Measurements from ENCODE around the gene PDE6B. TPM values are rescaled to one million over a fixed set of nuclear protein-coding genes. Genes with fewer than 3 reads are reported as not detected.
"Not testable (repeated sequence)": the region's sequence is repeated elsewhere in the genome, so short reads cannot be mapped to it uniquely, and the experiment has no call there.

PDE6B gene
- total RNA-seq, 2 experiments from 2014 or later, result 11.4 to 12.4 TPM

DNA sequence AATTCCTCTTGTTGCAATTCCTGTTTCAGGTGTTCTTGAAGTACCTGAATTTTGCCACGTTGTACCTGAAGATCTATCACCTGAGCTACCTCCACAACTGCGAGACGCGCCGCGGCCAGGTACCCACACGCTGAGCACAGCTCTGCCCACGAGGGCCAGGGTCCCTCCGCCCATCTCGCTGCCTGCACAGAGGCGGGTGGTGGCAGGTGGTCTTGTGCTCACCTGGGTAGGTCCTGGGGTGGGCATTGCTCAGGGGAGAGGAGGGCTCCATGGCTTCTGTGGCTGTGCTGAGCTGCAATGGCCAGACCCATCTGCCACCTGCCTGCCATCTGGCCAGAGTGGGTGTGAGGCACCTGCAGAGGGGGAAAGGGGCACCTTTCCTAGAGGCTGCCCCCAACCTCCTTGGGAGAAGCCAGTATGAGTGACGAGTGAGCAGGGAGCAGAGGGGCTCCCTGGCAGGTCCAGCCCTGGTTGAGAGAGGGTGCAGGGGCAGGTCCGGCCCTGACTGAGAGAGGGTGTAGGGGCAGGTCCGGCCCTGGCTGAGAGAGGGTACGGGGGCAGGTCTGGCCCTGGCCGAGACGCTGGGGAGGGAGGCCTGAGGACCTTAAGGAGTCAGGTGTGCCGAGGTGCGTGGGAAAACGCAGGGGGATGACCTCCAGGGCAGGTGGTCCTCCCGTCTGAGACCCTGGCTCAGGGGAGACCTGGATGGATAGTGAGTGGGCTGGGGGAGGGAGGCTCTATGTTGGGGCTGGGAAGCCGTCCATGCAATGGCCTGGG, 10.7 kb downstream of the PDE6B start:
- ATAC-seq (ENCODE audit: poor library complexity) (no peak), DNase-seq (no peak)
- H3K4me1 Mint-ChIP-seq (ENCODE audit: low read depth), result no peaks in the 10 kb centered on the region
- no peak overlapping the region for H3K27ac Mint-ChIP-seq
- TF ChIP-seq, protein P1, sequence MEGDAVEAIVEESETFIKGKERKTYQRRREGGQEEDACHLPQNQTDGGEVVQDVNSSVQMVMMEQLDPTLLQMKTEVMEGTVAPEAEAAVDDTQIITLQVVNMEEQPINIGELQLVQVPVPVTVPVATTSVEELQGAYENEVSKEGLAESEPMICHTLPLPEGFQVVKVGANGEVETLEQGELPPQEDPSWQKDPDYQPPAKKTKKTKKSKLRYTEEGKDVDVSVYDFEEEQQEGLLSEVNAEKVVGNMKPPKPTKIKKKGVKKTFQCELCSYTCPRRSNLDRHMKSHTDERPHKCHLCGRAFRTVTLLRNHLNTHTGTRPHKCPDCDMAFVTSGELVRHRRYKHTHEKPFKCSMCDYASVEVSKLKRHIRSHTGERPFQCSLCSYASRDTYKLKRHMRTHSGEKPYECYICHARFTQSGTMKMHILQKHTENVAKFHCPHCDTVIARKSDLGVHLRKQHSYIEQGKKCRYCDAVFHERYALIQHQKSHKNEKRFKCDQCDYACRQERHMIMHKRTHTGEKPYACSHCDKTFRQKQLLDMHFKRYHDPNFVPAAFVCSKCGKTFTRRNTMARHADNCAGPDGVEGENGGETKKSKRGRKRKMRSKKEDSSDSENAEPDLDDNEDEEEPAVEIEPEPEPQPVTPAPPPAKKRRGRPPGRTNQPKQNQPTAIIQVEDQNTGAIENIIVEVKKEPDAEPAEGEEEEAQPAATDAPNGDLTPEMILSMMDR (IDR thresholded peaks at IDR 0.05), result no peak
- Histone ChIP-seq H3K27me3 (ENCODE audit: control insufficient read depth in 1 of 2, insufficient read depth in 2 of 2, low read length in 2 of 2) (peaks cover 0 to 6% of the 10 kb centered on the region in 2 experiments), H3K4me1 (ENCODE audit: insufficient read depth, low read length) (no peaks in the 10 kb centered on the region), H3K9me3 (ENCODE audit: control insufficient read depth in 1 of 2, insufficient read depth in 1 of 2, low read length in 2 of 2) (peaks cover 0 to 33% of the 10 kb centered on the region in 2 experiments), H3K36me3 (ENCODE audit: insufficient read depth, low read length) (no peaks in the 10 kb centered on the region), H3K4me3 (ENCODE audit: low read length) (no peak overlapping the region), H3K27ac (ENCODE audit: low read depth in 1 of 2, low read length in 2 of 2) (no peak overlapping the region)
- H3K4me3 Mint-ChIP-seq, result no peak overlapping the region
- ChIA-PET POLR2A (no interaction called here), CTCF (no interaction called here)
- no peaks in the 10 kb centered on the region for H3K36me3 Mint-ChIP-seq (ENCODE audit: low read depth)
- peaks cover 3% of the 10 kb centered on the region for H3K9me3 Mint-ChIP-seq
- intact Hi-C loops (cut with DNase I, micrococcal nuclease), result no loop called here
- H3K27me3 Mint-ChIP-seq, result peaks cover 10% of the 10 kb centered on the region

DNA sequence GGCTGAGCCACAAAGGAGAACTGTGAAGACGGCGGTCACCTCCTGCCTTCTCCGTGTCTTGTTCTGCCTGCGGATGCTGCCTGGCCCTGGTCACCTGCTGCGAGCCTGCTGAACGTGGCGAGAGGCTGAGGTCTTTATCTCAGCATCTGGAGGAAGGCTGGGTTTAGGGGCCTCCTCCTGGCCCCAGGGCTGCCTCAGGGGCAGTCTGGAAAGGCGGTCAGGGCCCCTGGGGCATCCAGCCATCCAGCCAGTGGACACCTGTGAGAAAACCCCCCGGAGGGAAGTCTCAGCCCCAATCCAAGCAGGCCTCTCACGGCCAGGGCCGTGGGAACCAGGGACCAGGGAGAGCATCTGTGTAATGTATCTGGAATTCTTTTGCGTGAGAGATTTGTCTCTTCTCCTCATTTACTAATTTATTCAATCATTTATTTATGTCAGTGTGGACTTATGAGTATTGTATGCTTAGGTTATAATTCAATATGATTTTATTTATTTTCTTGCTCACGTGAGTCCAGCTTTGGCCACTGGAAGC, 11.3 kb downstream of the PDE6B start:
- ATAC-seq (ENCODE audit: poor library complexity) (no peak), DNase-seq (no peak)
- no peak overlapping the region for H3K27ac ChIP-seq (ENCODE audit: low read depth in 1 of 2, low read length in 2 of 2)
- H3K27ac Mint-ChIP-seq, result no peak overlapping the region
- peaks cover 0 to 6% of the 10 kb centered on the region in 2 experiments for H3K27me3 ChIP-seq (ENCODE audit: control insufficient read depth in 1 of 2, insufficient read depth in 2 of 2, low read length in 2 of 2)
- no peaks in the 10 kb centered on the region for H3K4me1 Mint-ChIP-seq (ENCODE audit: low read depth)
- ChIA-PET POLR2A (no interaction called here), CTCF (no interaction called here)
- intact Hi-C loops (cut with DNase I, micrococcal nuclease), result no loop called here
- H3K9me3 Mint-ChIP-seq, result no peaks in the 10 kb centered on the region
- no peaks in the 10 kb centered on the region for H3K36me3 Mint-ChIP-seq (ENCODE audit: low read depth)
- peaks cover 0 to 39% of the 10 kb centered on the region in 2 experiments for H3K9me3 ChIP-seq (ENCODE audit: control insufficient read depth in 1 of 2, insufficient read depth in 1 of 2, low read length in 2 of 2)
- H3K4me3 Mint-ChIP-seq, result no peak overlapping the region
- H3K4me3 ChIP-seq (ENCODE audit: low read length), result no peak overlapping the region
- H3K36me3 ChIP-seq (ENCODE audit: insufficient read depth, low read length), result no peaks in the 10 kb centered on the region
- H3K4me1 ChIP-seq (ENCODE audit: insufficient read depth, low read length), result no peaks in the 10 kb centered on the region
- TF ChIP-seq, protein P1 (IDR thresholded peaks at IDR 0.05), result no peak
- peaks cover 10% of the 10 kb centered on the region for H3K27me3 Mint-ChIP-seq

DNA sequence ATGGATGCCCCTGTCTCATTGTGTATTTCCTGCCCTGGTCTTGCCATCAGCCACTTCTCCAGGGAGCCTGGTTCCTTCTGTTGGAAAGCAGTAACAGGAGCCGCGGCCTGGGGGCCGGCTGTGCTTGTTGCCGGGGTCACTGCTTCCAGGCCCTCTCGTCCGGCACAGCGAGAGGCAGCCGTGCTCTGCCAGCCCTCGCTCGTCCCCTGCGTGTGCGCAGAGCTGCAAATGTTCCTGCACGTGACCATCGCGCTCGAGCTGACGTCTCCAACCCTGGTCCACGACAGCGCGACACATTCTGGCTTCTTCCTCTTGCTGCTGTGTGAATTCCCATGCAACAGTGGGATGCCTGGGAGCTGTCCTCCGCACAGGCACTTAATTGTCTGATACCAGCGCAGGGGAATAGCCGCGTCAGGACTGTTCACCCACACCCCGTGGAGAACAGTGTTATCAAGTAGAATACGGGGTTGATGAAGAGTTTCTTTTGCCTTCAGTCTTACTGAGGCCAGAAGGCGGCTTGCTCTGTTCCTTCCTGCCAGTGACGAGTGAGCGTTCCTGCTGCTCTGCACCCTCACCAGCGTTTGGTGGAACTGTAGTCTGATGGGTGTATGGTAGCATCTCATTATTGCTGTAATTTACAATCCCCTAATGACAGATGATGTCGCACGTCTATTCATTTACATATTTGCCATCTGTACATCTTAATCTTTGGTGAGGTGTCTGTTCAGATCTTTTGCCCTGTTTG, 12.3 kb downstream of the PDE6B start:
- Mint-ChIP-seq H3K9me3 (no peaks in the 10 kb centered on the region), H3K4me3 (no peak overlapping the region), H3K27me3 (peaks cover 10% of the 10 kb centered on the region), H3K36me3 (ENCODE audit: low read depth) (no peaks in the 10 kb centered on the region), H3K4me1 (ENCODE audit: low read depth) (no peaks in the 10 kb centered on the region), H3K27ac (no peak overlapping the region)
- no peak for ATAC-seq (ENCODE audit: poor library complexity)
- Histone ChIP-seq H3K27me3 (ENCODE audit: control insufficient read depth in 1 of 2, insufficient read depth in 2 of 2, low read length in 2 of 2) (peaks cover 0 to 6% of the 10 kb centered on the region in 2 experiments), H3K9me3 (ENCODE audit: control insufficient read depth in 1 of 2, insufficient read depth in 1 of 2, low read length in 2 of 2) (peaks cover 5 to 40% of the 10 kb centered on the region in 2 experiments), H3K4me1 (ENCODE audit: insufficient read depth, low read length) (no peaks in the 10 kb centered on the region), H3K27ac (ENCODE audit: low read depth in 1 of 2, low read length in 2 of 2) (no peak overlapping the region), H3K36me3 (ENCODE audit: insufficient read depth, low read length) (no peaks in the 10 kb centered on the region), H3K4me3 (ENCODE audit: low read length) (no peak overlapping the region)
- POLR2A ChIA-PET, result no interaction called here
- no peak for DNase-seq
- TF ChIP-seq, protein P1 (IDR thresholded peaks at IDR 0.05), result no peak
- CTCF ChIA-PET, result no interaction called here
- intact Hi-C loops (cut with DNase I, micrococcal nuclease), result no loop called here

DNA sequence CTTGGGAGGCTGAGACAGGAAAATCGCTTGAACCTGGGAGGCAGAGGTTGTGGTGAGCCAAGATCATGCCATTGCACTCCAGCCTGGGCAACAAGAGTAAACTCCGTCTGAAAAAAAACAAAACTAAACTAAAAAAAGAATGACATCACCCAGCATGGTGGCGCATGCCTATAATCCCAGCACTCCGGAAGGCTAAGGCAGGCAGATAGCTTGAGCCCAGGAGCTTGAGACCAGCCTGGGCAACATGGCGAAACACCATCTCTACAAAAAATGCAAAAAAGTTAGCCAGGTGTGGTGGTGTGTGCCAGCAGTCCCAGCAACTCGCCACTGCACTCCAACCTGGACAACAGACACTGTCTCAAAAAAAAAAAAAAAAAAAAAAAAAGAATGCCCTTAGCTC, 17.0 kb downstream of the PDE6B start:
- H3K27ac ChIP-seq (ENCODE audit: low read depth in 1 of 2, low read length in 2 of 2); intact Hi-C loops (cut with DNase I, micrococcal nuclease); ATAC-seq (ENCODE audit: poor library complexity); H3K4me1 ChIP-seq (ENCODE audit: insufficient read depth, low read length); H3K36me3 Mint-ChIP-seq (ENCODE audit: low read depth); CTCF ChIA-PET; H3K27me3 ChIP-seq (ENCODE audit: control insufficient read depth in 1 of 2, insufficient read depth in 2 of 2, low read length in 2 of 2); H3K4me3 Mint-ChIP-seq; H3K4me3 ChIP-seq (ENCODE audit: low read length); H3K4me1 Mint-ChIP-seq (ENCODE audit: low read depth); H3K9me3 Mint-ChIP-seq; H3K36me3 ChIP-seq (ENCODE audit: insufficient read depth, low read length); POLR2A ChIA-PET; H3K27ac Mint-ChIP-seq; DNase-seq: not testable (repeated sequence)
- peaks cover 5 to 36% of the 10 kb centered on the region in 2 experiments for H3K9me3 ChIP-seq (ENCODE audit: control insufficient read depth in 1 of 2, insufficient read depth in 1 of 2, low read length in 2 of 2)
- H3K27me3 Mint-ChIP-seq, result peaks cover 31% of the 10 kb centered on the region

Measured in CD4-positive, alpha-beta T cell (primary cell).